Trophoblast cell (in vitro differentiated cells and primary cell): Measurements from ENCODE around the gene TXNDC2.

ENCODE experiments used
- DNase-seq, 2 donors: peaks; one replicate each; pipeline ENCODE4 v3.0.0-alpha.2; 2016
- H2AFZ ChIP-seq: 2 replicates; pipeline ENCODE4 v1.6.1; 2013; ENCODE audit warnings: low read length, moderate library complexity, mild to moderate bottlenecking; ENCODE audit not compliant: insufficient read depth, poor library complexity
- H2AK5ac ChIP-seq: 2 replicates; pipeline ENCODE4 v1.6.1; 2013; ENCODE audit warnings: mild to moderate bottlenecking, low read length
- H2BK120ac ChIP-seq: 2 replicates; pipeline ENCODE4 v1.6.1; 2013; ENCODE audit warnings: low read length, mild to moderate bottlenecking, moderate library complexity; ENCODE audit not compliant: insufficient read depth, poor library complexity
- H2BK12ac ChIP-seq: 2 replicates; pipeline ENCODE4 v1.6.1; 2013; ENCODE audit warnings: mild to moderate bottlenecking, low read length, moderate library complexity
- H2BK5ac ChIP-seq: 2 replicates; pipeline ENCODE4 v1.6.1; 2013; ENCODE audit warnings: low read length, low read depth, moderate library complexity, mild to moderate bottlenecking; ENCODE audit not compliant: poor library complexity
- H3K14ac ChIP-seq: 2 replicates; pipeline ENCODE4 v1.6.1; 2013; ENCODE audit warnings: mild to moderate bottlenecking, low read length
- H3K18ac ChIP-seq: 2 replicates; pipeline ENCODE4 v1.6.1; 2013; ENCODE audit warnings: mild to moderate bottlenecking, low read length
- H3K23ac ChIP-seq: 2 replicates; pipeline ENCODE4 v1.6.1; 2013; ENCODE audit warnings: low read length
- H3K27ac ChIP-seq: 2 replicates; pipeline ENCODE4 v1.5.1; 2013; ENCODE audit warnings: low read depth, mild to moderate bottlenecking, inconsistent platforms, low read length, moderate library complexity
- H3K27me3 ChIP-seq: 2 replicates; pipeline ENCODE4 v1.6.1; 2013; ENCODE audit warnings: inconsistent platforms, mild to moderate bottlenecking, low read length, moderate library complexity; ENCODE audit not compliant: insufficient read depth
- H3K36me3 ChIP-seq, 2 experiments: 1 replicate in 1 of 2; 2 replicates in 1 of 2; pipeline ENCODE4 v1.6.1; 2013; ENCODE audit warnings: low read length in 2 of 2, mild to moderate bottlenecking in 2 of 2, moderate library complexity in 1 of 2; ENCODE audit not compliant: insufficient read depth in 2 of 2, control insufficient read depth in 1 of 2
- H3K4ac ChIP-seq: 2 replicates; pipeline ENCODE4 v1.6.1; 2013; ENCODE audit warnings: low read depth, mild to moderate bottlenecking, low read length, moderate library complexity
- H3K4me1 ChIP-seq, 2 experiments: 1 replicate in 1 of 2; 2 replicates in 1 of 2; pipeline ENCODE4 v1.6.1; 2013; ENCODE audit warnings: low read length in 2 of 2, mild to moderate bottlenecking in 2 of 2, moderate library complexity in 1 of 2; ENCODE audit not compliant: insufficient read depth in 2 of 2, control insufficient read depth in 1 of 2
- H3K4me2 ChIP-seq: 2 replicates; pipeline ENCODE4 v1.6.1; 2013; ENCODE audit warnings: inconsistent platforms, mild to moderate bottlenecking, low read length, moderate library complexity
- H3K4me3 ChIP-seq: 2 replicates; pipeline ENCODE4 v1.5.1; 2013; ENCODE audit warnings: mild to moderate bottlenecking, low read depth, low read length, inconsistent platforms
- H3K79me1 ChIP-seq: one replicate; pipeline ENCODE4 v1.6.1; 2013; ENCODE audit warnings: low read length
- H3K79me2 ChIP-seq: 2 replicates; pipeline ENCODE4 v1.6.1; 2013; ENCODE audit warnings: low read length, mild to moderate bottlenecking; ENCODE audit not compliant: control insufficient read depth, insufficient read depth, poor library complexity
- H3K9ac ChIP-seq: 2 replicates; pipeline ENCODE4 v1.6.1; 2013; ENCODE audit warnings: mild to moderate bottlenecking, low read length
- H3K9me3 ChIP-seq: 2 replicates; pipeline ENCODE4 v1.6.1; 2013; ENCODE audit warnings: low read depth, mild to moderate bottlenecking, control low read depth, inconsistent platforms, low read length; ENCODE audit not compliant: insufficient read depth
- H4K12ac ChIP-seq: 2 replicates; pipeline ENCODE4 v1.6.1; 2013; ENCODE audit warnings: low read depth, mild to moderate bottlenecking, low read length, moderate library complexity
- H4K8ac ChIP-seq: 2 replicates; pipeline ENCODE4 v1.6.1; 2013; ENCODE audit warnings: low read depth, mild to moderate bottlenecking, low read length, moderate library complexity
- H4K91ac ChIP-seq: one replicate; pipeline ENCODE4 v1.6.1; 2013; ENCODE audit warnings: low read depth, mild to moderate bottlenecking, low read length, moderate library complexity
- WGBS: extraction: QIAGEN DNeasy Blood & Tissue Kit; methylation state at CpG from one replicate; pipeline ENCODE4 v1.1.7; 2013; ENCODE audit warnings: missing lambda C conversion rate; ENCODE audit not compliant: insufficient read length, insufficient coverage; ENCODE audit errors: extremely low coverage; 5-methylcytosine and 5-hydroxymethylcytosine counted together

Gene TXNDC2

DNA sequence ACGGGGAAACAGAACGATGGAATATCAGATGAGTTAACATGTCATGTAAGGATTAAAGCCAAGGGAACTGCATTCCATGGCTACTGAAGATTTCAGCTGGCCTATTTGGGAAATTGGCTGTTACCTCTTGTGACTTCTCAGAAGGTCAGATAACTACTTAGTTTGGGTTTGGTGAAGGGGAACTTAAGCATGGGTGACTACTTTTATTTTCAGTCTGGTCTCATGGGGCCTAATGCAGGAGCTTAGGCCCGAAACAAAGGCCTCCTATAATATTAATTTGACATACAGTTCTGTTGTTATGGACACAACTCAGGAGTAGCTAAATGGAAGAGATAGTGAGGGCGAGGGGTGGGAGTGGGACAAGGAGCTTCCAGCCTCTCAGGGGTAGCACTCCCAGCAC, 44.0 kb upstream of the TXNDC2 start:
- Histone ChIP-seq H3K4ac (no peak overlapping the region), H3K9ac (no peak overlapping the region), H3K79me1 (no peaks in the 10 kb centered on the region), H3K79me2 (no peaks in the 10 kb centered on the region), H2AK5ac (no peak overlapping the region), H3K27ac (no peak overlapping the region), H4K8ac (no peak overlapping the region), H3K18ac (no peak overlapping the region), H2BK5ac (no peak overlapping the region), H3K36me3 (peaks cover 40 to 57% of the 10 kb centered on the region in 2 experiments), H3K14ac (no peak overlapping the region), H3K4me3 (no peak overlapping the region), H3K4me1 (peaks cover 18 to 21% of the 10 kb centered on the region in 2 experiments), H4K12ac (no peak overlapping the region), H3K9me3 (no peaks in the 10 kb centered on the region), H3K27me3 (no peaks in the 10 kb centered on the region), H4K91ac (no peak overlapping the region), H2BK12ac (no peak overlapping the region), H3K4me2 (no peak overlapping the region), H3K23ac (no peak overlapping the region), H2AFZ (no peak overlapping the region), H2BK120ac (no peak overlapping the region)
- WGBS: no CpG with 5 or more reads among the region's 4 CpGs
- DNase-seq: no peak

DNA sequence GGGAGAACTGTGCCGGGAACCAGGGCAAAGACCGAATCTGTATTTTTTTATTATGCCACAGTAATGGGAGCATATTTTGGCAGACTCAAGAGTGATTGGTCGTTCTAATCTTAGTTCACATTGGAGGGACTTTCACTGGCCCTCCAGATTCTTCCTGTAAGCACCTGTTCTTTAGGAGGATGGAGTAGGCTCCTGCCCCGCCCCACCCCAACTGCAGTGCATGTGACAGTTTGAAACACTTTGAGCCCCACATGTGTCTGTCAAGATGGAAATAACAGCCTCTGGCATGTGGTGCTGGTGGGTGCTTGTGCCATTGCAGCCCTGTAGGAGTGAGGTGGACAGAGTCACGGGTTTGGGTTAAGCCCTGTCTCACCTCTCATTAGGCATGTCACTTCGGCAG, 43.3 kb upstream of the TXNDC2 start:
- no peaks in the 10 kb centered on the region for H3K79me1 ChIP-seq
- no peak overlapping the region for H2BK12ac ChIP-seq
- H2AK5ac ChIP-seq: no peak overlapping the region
- no peak overlapping the region for H4K12ac ChIP-seq
- H3K79me2 ChIP-seq: no peaks in the 10 kb centered on the region
- H3K4ac ChIP-seq: no peak overlapping the region
- no peak overlapping the region for H3K23ac ChIP-seq
- DNase-seq: peak in 1 of 2 donors; percentile 25
- H4K91ac ChIP-seq: no peak overlapping the region
- H3K18ac ChIP-seq: no peak overlapping the region
- no peaks in the 10 kb centered on the region for H3K27me3 ChIP-seq
- no peak overlapping the region for H2BK120ac ChIP-seq
- no peak overlapping the region for H3K9ac ChIP-seq
- no peak overlapping the region for H3K4me3 ChIP-seq
- peaks cover 18 to 21% of the 10 kb centered on the region in 2 experiments for H3K4me1 ChIP-seq
- H4K8ac ChIP-seq: no peak overlapping the region
- no peak overlapping the region for H2AFZ ChIP-seq
- no peak overlapping the region for H3K14ac ChIP-seq
- H3K36me3 ChIP-seq: peaks cover 46 to 63% of the 10 kb centered on the region in 2 experiments
- no CpG with 5 or more reads among the region's 6 CpGs for WGBS
- no peak overlapping the region for H3K4me2 ChIP-seq
- H3K9me3 ChIP-seq: no peaks in the 10 kb centered on the region
- no peak overlapping the region for H3K27ac ChIP-seq
- H2BK5ac ChIP-seq: no peak overlapping the region

DNA sequence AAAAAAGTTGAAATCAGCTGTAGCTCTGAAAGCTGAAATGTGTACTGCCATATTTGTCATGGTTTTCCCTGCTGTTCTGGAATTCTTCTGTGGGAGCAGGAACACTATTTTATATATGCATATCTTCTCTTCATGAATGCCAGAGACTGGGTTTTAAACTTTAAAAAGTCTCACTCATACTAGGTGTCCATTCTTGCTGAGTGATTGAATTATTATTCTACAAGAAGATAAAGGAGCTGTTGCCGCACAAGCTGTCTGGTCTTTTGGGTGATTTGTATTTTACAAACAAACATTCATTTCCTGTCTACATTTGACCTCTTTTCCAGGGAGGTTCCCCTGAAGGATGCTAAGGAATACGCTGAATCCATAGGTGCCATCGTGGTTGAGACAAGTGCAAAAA, 40.5 kb upstream of the TXNDC2 start:
- no peak for DNase-seq
- H4K8ac ChIP-seq: no peak overlapping the region
- H2BK12ac ChIP-seq: no peak overlapping the region
- peaks cover 10 to 11% of the 10 kb centered on the region in 2 experiments for H3K4me1 ChIP-seq
- no peak overlapping the region for H3K18ac ChIP-seq
- H3K23ac ChIP-seq: no peak overlapping the region
- no peaks in the 10 kb centered on the region for H3K79me1 ChIP-seq
- no peak overlapping the region for H2AK5ac ChIP-seq
- no peak overlapping the region for H2AFZ ChIP-seq
- H3K4me2 ChIP-seq: no peak overlapping the region
- no peaks in the 10 kb centered on the region for H3K9me3 ChIP-seq
- peaks cover 32 to 48% of the 10 kb centered on the region in 2 experiments for H3K36me3 ChIP-seq
- H2BK5ac ChIP-seq: no peak overlapping the region
- no peaks in the 10 kb centered on the region for H3K79me2 ChIP-seq
- WGBS: no CpG with 5 or more reads among the region's 3 CpGs
- H3K14ac ChIP-seq: no peak overlapping the region
- H2BK120ac ChIP-seq: no peak overlapping the region
- H4K12ac ChIP-seq: no peak overlapping the region
- H3K9ac ChIP-seq: no peak overlapping the region
- H4K91ac ChIP-seq: no peak overlapping the region
- no peak overlapping the region for H3K4ac ChIP-seq
- no peak overlapping the region for H3K27ac ChIP-seq
- no peak overlapping the region for H3K4me3 ChIP-seq
- H3K27me3 ChIP-seq: no peaks in the 10 kb centered on the region

DNA sequence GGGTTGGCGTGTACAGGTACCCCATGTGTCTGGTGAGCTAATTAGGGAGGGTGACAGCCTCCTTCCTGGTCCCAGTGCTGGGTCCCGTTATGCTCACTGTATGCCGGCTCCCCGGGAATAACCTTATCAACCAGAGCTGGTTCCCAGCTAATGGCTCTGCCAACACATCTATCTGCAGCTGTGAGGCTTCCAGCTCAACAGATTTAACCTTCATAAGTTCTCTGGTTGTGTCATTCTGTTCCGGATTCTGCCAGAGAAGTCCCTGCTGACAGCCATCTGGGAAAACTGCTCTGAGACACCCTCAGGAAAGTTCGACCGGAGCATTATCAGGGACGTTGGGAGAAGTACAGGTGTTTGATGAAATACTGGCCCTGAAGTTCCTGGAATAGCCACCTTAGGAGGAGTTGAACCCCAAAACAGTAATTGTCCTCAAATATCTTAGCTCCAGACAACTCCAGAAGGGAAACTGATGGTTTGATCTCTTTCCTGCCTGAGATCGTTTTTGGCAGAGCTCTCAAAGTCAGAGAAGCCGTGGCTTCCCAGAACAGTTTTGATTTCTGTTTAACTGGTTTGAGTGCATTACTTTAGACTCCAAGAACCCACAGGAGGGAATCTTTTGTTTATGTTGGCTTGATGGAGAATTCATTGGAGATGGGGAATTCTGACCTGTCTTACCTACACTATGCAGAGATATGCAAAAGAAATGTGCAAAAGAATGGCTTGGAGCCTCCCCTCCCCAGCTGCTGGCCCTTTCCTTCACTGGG, 39.4 kb upstream of the TXNDC2 start:
- no peaks in the 10 kb centered on the region for H3K79me2 ChIP-seq
- no peak overlapping the region for H2AFZ ChIP-seq
- H2BK12ac ChIP-seq: no peak overlapping the region
- H3K79me1 ChIP-seq: no peaks in the 10 kb centered on the region
- peaks cover 10 to 11% of the 10 kb centered on the region in 2 experiments for H3K4me1 ChIP-seq
- H3K23ac ChIP-seq: no peak overlapping the region
- no CpG with 5 or more reads among the region's 10 CpGs for WGBS
- no peak overlapping the region for H3K4ac ChIP-seq
- no peak overlapping the region for H4K12ac ChIP-seq
- H3K27me3 ChIP-seq: no peaks in the 10 kb centered on the region
- no peak overlapping the region for H3K9ac ChIP-seq
- peaks cover 32 to 44% of the 10 kb centered on the region in 2 experiments for H3K36me3 ChIP-seq
- H3K9me3 ChIP-seq: no peaks in the 10 kb centered on the region
- H3K18ac ChIP-seq: no peak overlapping the region
- H3K14ac ChIP-seq: no peak overlapping the region
- peak; percentile 34 to 64 for DNase-seq
- no peak overlapping the region for H4K8ac ChIP-seq
- H3K4me2 ChIP-seq: no peak overlapping the region
- H3K27ac ChIP-seq: no peak overlapping the region
- H4K91ac ChIP-seq: no peak overlapping the region
- no peak overlapping the region for H2AK5ac ChIP-seq
- no peak overlapping the region for H2BK120ac ChIP-seq
- no peak overlapping the region for H3K4me3 ChIP-seq
- no peak overlapping the region for H2BK5ac ChIP-seq
